Gastroesophageal sphincter (tissue), 3 donors: Measurements from ENCODE around the gene CEP152.

ENCODE experiments used
- CTCF ChIP-seq, 4 experiments: fragments of 200-600 bp in 2 of 4; fragments of 450-650 bp in 2 of 4; sonication (generic) in 1 of 4; IDR thresholded peaks; one replicate each; pipeline ENCODE4 v1.5.1; 2017 to 2019; ENCODE audit warnings: antibody characterized with exemption in 4 of 4, mild to moderate bottlenecking in 2 of 4, moderate library complexity in 2 of 4
- POLR2A ChIP-seq, 2 donors: fragments of 450-650 bp; IDR thresholded peaks; one replicate each; pipeline ENCODE4 v1.6.1; 2017; ENCODE audit warnings: antibody characterized with exemption in 2 of 2, mild to moderate bottlenecking in 2 of 2, moderate library complexity in 1 of 2

GRCh38 chr15:48775546-48775945 lies 35.3 kb downstream of the CEP152 start:
- no peak for TF ChIP-seq CTCF (IDR thresholded peaks at IDR 0.05)
- TF ChIP-seq POLR2A (IDR thresholded peaks at IDR 0.05), result no peak
